ENCODE results near the gene BTNL2. TPM values are rescaled to one million over a fixed set of nuclear protein-coding genes. Genes with fewer than 3 reads are reported as not detected.

The BTNL2 gene
- total and polyA plus RNA-seq, 2 of the 13 experiments (the other 11 are each of a cell fraction or from before 2014, with no cell fraction given), result not detected

DNA sequence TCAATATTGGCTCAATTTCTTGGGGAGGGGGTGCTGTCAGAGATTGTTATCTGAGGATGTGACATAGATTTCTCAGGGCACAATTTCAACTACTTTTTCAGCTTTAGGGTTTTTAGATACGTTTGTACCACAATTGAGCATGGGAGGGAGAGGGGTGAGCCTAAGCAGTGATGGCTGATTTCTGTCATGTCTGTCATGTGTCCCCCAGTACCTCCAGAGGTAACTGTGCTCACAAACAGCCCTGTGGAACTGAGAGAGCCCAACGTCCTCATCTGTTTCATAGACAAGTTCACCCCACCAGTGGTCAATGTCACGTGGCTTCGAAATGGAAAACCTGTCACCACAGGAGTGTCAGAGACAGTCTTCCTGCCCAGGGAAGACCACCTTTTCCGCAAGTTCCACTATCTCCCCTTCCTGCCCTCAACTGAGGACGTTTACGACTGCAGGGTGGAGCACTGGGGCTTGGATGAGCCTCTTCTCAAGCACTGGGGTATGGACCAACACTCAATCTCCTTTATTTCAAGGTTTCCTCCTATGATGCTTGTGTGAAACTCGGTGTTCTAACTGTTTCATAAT, 36.1 kb upstream of the BTNL2 start:
- in situ Hi-C loops (cut with HindIII; ENCODE audit: extremely low pct_ligation_motif_present, low pct_unique_long_range_greater_than_20kb) (no loop called here), intact Hi-C loops (cut with micrococcal nuclease; ENCODE audit: unreplicated experiment) (no loop called here)
- WGBS (ENCODE audit: low lambda C conversion rate), result 6% methylated on average over 8 of the region's 8 CpGs
- H3K27me3 ChIP-seq (ENCODE audit: control insufficient read depth in 1 of 2, insufficient read depth in 2 of 2, low read length in 2 of 2), result peaks cover 0 to 3% of the 10 kb centered on the region in 2 experiments; a peak in 2 of 5 replicates
- TF ChIP-seq CBX2 (IDR thresholded peaks at IDR 0.05; ENCODE audit: low read depth, low read length) (no peak), CBX2 (CRISPR knock-in tag; IDR thresholded peaks at IDR 0.05; ENCODE audit: low read depth) (no peak), MNT (IDR thresholded peaks at IDR 0.05) (0 out of 2 replicates have a peak, but pooled peaks have one; percentile 21)
- no TSS peak for BruUV-seq (replicated peaks)
- H3K4me2 ChIP-seq (ENCODE audit: low read depth, low read length), result no peak overlapping the region
- H2AFZ ChIP-seq (ENCODE audit: low read length), result no peak overlapping the region
- no peak for FAIRE-seq
- no peaks in the 10 kb centered on the region for H3K79me2 ChIP-seq (ENCODE audit: insufficient read depth, low read length)
- no peak for DNase-seq (ENCODE audit: low spot score)
- POLR2A ChIA-PET, result no interaction called here
- H3K4me1 ChIP-seq (ENCODE audit: insufficient read depth, low read length), result no peaks in the 10 kb centered on the region
- H3K9me3 ChIP-seq (ENCODE audit: low read length), result no peaks in the 10 kb centered on the region
- H3K4me3 ChIP-seq (replicated peaks in 1 of 3; ENCODE audit: insufficient read depth in 1 of 3, low read depth in 2 of 3, low read length in 3 of 3), result no peak overlapping the region
- H3K9ac ChIP-seq (ENCODE audit: insufficient read depth, low read depth, low read length), result no peak overlapping the region
- H3K36me3 ChIP-seq (replicated peaks in 1 of 2; ENCODE audit: control insufficient read depth in 1 of 2, insufficient read depth in 2 of 2, low read length in 2 of 2), result no peaks in the 10 kb centered on the region
- no peak overlapping the region for H3K27ac ChIP-seq (ENCODE audit: extremely low read length, insufficient read depth, low read length)
- no peak for ATAC-seq
- CTCF ChIA-PET (ENCODE audit: low intra/inter-chr PET ratio, low total read pairs), result no interaction called here
- no peaks in the 10 kb centered on the region for H4K20me1 ChIP-seq (ENCODE audit: insufficient read depth, low read length)

GRCh38 chr6:32442243-32442667, 35.3 kb upstream of the BTNL2 start:
- H3K27ac ChIP-seq (ENCODE audit: extremely low read length, insufficient read depth, low read length), result no peak overlapping the region
- no peak overlapping the region for H3K4me3 ChIP-seq (replicated peaks in 1 of 3; ENCODE audit: insufficient read depth in 1 of 3, low read depth in 2 of 3, low read length in 3 of 3)
- no peak overlapping the region for H3K4me2 ChIP-seq (ENCODE audit: low read depth, low read length)
- no peaks in the 10 kb centered on the region for H4K20me1 ChIP-seq (ENCODE audit: insufficient read depth, low read length)
- in situ Hi-C loops (cut with HindIII; ENCODE audit: extremely low pct_ligation_motif_present, low pct_unique_long_range_greater_than_20kb) (no loop called here), intact Hi-C loops (cut with micrococcal nuclease; ENCODE audit: unreplicated experiment) (no loop called here)
- WGBS (ENCODE audit: low lambda C conversion rate), result 15% methylated on average over 7 of the region's 7 CpGs
- ChIA-PET CTCF (ENCODE audit: low intra/inter-chr PET ratio, low total read pairs) (no interaction called here), POLR2A (no interaction called here)
- H3K9ac ChIP-seq (ENCODE audit: insufficient read depth, low read depth, low read length), result no peak overlapping the region
- H3K36me3 ChIP-seq (replicated peaks in 1 of 2; ENCODE audit: control insufficient read depth in 1 of 2, insufficient read depth in 2 of 2, low read length in 2 of 2), result no peaks in the 10 kb centered on the region
- H3K4me1 ChIP-seq (ENCODE audit: insufficient read depth, low read length), result no peaks in the 10 kb centered on the region
- no peak for DNase-seq (ENCODE audit: low spot score)
- BruUV-seq (replicated peaks), result no TSS peak
- TF ChIP-seq, protein P1, sequence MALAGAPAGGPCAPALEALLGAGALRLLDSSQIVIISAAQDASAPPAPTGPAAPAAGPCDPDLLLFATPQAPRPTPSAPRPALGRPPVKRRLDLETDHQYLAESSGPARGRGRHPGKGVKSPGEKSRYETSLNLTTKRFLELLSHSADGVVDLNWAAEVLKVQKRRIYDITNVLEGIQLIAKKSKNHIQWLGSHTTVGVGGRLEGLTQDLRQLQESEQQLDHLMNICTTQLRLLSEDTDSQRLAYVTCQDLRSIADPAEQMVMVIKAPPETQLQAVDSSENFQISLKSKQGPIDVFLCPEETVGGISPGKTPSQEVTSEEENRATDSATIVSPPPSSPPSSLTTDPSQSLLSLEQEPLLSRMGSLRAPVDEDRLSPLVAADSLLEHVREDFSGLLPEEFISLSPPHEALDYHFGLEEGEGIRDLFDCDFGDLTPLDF (CRISPR knock-in tag; IDR thresholded peaks at IDR 0.05), result no peak
- TF ChIP-seq MBNL3 (CRISPR knock-in tag; conservative IDR thresholded peaks at IDR 0.05) (no peak), THYN1 (CRISPR knock-in tag; IDR thresholded peaks at IDR 0.05; ENCODE audit: borderline replicate concordance, low read depth) (no peak), ZNF850 (CRISPR knock-in tag; conservative IDR thresholded peaks at IDR 0.05) (no peak), CAMTA2 (CRISPR knock-in tag; IDR thresholded peaks at IDR 0.05; ENCODE audit: borderline replicate concordance) (no peak), KAT8 (CRISPR knock-in tag; IDR thresholded peaks at IDR 0.05) (no peak), U2AF1 (optimal IDR thresholded peaks at IDR 0.05; ENCODE audit: low read depth, low read length) (no peak), ZMYM3 (CRISPR knock-in tag; IDR thresholded peaks at IDR 0.05) (no peak), NR3C1 (CRISPR knock-in tag; IDR thresholded peaks at IDR 0.05) (no peak), ZNF549 (CRISPR knock-in tag; IDR thresholded peaks at IDR 0.05) (no peak), ZNF766 (CRISPR knock-in tag; IDR thresholded peaks at IDR 0.05; ENCODE audit: borderline replicate concordance) (no peak), NCOA5 (CRISPR knock-in tag; IDR thresholded peaks at IDR 0.05) (no peak)
- TF ChIP-seq, protein P2, sequence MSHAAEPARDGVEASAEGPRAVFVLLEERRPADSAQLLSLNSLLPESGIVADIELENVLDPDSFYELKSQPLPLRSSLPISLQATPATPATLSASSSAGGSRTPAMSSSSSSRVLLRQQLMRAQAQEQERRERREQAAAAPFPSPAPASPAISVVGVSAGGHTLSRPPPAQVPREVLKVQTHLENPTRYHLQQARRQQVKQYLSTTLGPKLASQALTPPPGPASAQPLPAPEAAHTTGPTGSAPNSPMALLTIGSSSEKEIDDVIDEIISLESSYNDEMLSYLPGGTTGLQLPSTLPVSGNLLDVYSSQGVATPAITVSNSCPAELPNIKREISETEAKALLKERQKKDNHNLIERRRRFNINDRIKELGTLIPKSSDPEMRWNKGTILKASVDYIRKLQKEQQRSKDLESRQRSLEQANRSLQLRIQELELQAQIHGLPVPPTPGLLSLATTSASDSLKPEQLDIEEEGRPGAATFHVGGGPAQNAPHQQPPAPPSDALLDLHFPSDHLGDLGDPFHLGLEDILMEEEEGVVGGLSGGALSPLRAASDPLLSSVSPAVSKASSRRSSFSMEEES (CRISPR knock-in tag; IDR thresholded peaks at IDR 0.05), result no peak
- FAIRE-seq, result no peak
- H2AFZ ChIP-seq (ENCODE audit: low read length), result no peak overlapping the region
- peaks cover 0 to 3% of the 10 kb centered on the region in 2 experiments; a peak in 2 of 5 replicates for H3K27me3 ChIP-seq (ENCODE audit: control insufficient read depth in 1 of 2, insufficient read depth in 2 of 2, low read length in 2 of 2)
- no peaks in the 10 kb centered on the region for H3K79me2 ChIP-seq (ENCODE audit: insufficient read depth, low read length)
- no peak for ATAC-seq
- H3K9me3 ChIP-seq (ENCODE audit: low read length), result no peaks in the 10 kb centered on the region
